A549 (cell line): Measurements from ENCODE around the gene PHKB. TPM values are rescaled to one million over a fixed set of nuclear protein-coding genes. Genes with fewer than 3 reads are reported as not detected.

ENCODE experiments used
- ATAC-seq, 2 experiments: fragments of 200-7000 bp in 1 of 2; fragments of >200 bp in 1 of 2; cut with Nextera tagmentation in 1 of 2; cut with Tn5 transposase in 1 of 2; 3 replicates each; pipeline versions ENCODE4 v1.8.0 to v1.9.1; 2018 to 2020; ENCODE audit warnings: mild to moderate bottlenecking in 1 of 2, moderate library complexity in 1 of 2
- CTCF ChIA-PET: fragments of 300-600 bp; sonication (Branson Sonifier 250); formaldehyde crosslinking; extraction: SDS; loops from one replicate; lab custom pipeline; 2021; ENCODE audit warnings: antibody characterized with exemption, inconsistent platforms; lab: Yijun Ruan, JAX
- POLR2A ChIA-PET: fragments of 350-600 bp; formaldehyde crosslinking; extraction: SDS; loops from one replicate; lab custom pipeline; 2021; ENCODE audit warnings: antibody characterized with exemption, inconsistent platforms; lab: Yijun Ruan, JAX
- DNase-seq, 2 experiments: peaks; one replicate each; pipeline versions ENCODE4 v3.0.0 to v3.0.0-alpha.2; 2011 to 2016; ENCODE audit warnings: low read depth in 1 of 2, low spot score in 1 of 2
- FAIRE-seq: peaks from 2 replicates; lab custom pipeline; 2011; peaks lifted over from hg19 to GRCh38; lab: Jason Lieb, UNC
- H3K27ac ChIP-seq, 2 experiments: fragments of >200 bp; sonication (Bioruptor Twin); formaldehyde crosslinking; 3 replicates each; pipeline ENCODE4 v1.5.1; 2016 to 2017
- H3K4me1 ChIP-seq: fragments of >200 bp; sonication (Bioruptor Twin); formaldehyde crosslinking; 3 replicates; pipeline ENCODE4 v1.6.1; 2016
- H3K4me2 ChIP-seq: fragments of >200 bp; sonication (Bioruptor Twin); formaldehyde crosslinking; 3 replicates; pipeline ENCODE4 v1.6.1; 2016
- H3K4me3 ChIP-seq: fragments of >200 bp; sonication (Bioruptor Twin); formaldehyde crosslinking; 3 replicates; pipeline ENCODE4 v1.5.1; 2016
- H3K9me3 ChIP-seq: fragments of >200 bp; sonication (Bioruptor Twin); formaldehyde crosslinking; 3 replicates; pipeline ENCODE4 v1.6.1; 2016
- BCL3 ChIP-seq: fragments of >200 bp; sonication (Bioruptor Twin); formaldehyde crosslinking; IDR thresholded peaks from 3 replicates; pipeline ENCODE4 v1.6.1; 2016
- FOSB ChIP-seq: fragments of 250-450 bp; sonication (Bioruptor Pico); IDR thresholded peaks from 2 replicates; pipeline ENCODE4 v1.5.0; 2020; ENCODE audit warnings: mild to moderate bottlenecking, moderate library complexity
- GATA3 ChIP-seq: IDR thresholded peaks from 2 replicates; pipeline ENCODE4 v1.6.1; 2012; ENCODE audit warnings: borderline replicate concordance
- HOXB13 ChIP-seq: fragments of 250-450 bp; sonication (Bioruptor Pico); IDR thresholded peaks from 2 replicates; pipeline ENCODE4 v1.5.0; 2020; ENCODE audit warnings: low read depth, mild to moderate bottlenecking, moderate library complexity
- JUN ChIP-seq, 2 experiments: fragments of >200 bp; sonication (Bioruptor Twin); formaldehyde crosslinking; IDR thresholded peaks; 2 replicates in 1 of 2; 3 replicates in 1 of 2; pipeline ENCODE4 v1.6.1; 2016 to 2017
- JUNB ChIP-seq: fragments of >200 bp; sonication (Bioruptor Twin); formaldehyde crosslinking; IDR thresholded peaks from 2 replicates; pipeline ENCODE4 v1.6.1; 2016
- REST ChIP-seq: fragments of 200-600 bp; sonication (generic); IDR thresholded peaks from 2 replicates; pipeline ENCODE4 v1.6.1; 2016; ENCODE audit warnings: antibody characterized with exemption, mild to moderate bottlenecking, moderate library complexity
- RFX5 ChIP-seq: fragments of 450-650 bp; IDR thresholded peaks from 2 replicates; pipeline ENCODE4 v1.7.1; 2014; ENCODE audit warnings: antibody characterized with exemption, mild to moderate bottlenecking, moderate library complexity
- ZNF302 ChIP-seq: fragments of 250-450 bp; sonication (Bioruptor Pico); IDR thresholded peaks from 2 replicates; pipeline ENCODE4 v1.9.0; 2021; ENCODE audit warnings: inconsistent platforms, mild to moderate bottlenecking, moderate library complexity
- ZSCAN20 ChIP-seq: fragments of 250-450 bp; sonication (Bioruptor Pico); IDR thresholded peaks from 2 replicates; pipeline ENCODE4 v1.8.0; 2022; ENCODE audit warnings: mild to moderate bottlenecking, moderate library complexity
- WGBS: methylation state at CpG from one replicate; pipeline ENCODE4 v1.1.6; 2017; ENCODE audit errors: missing lambda C conversion rate; 5-methylcytosine and 5-hydroxymethylcytosine counted together
- polyA plus RNA-seq, 4 experiments: library from polyadenylated mRNA; depleted of rRNA in 3 of 4; stranded (reverse); fragments of >200 nt; fragmentation: RNase III in 1 of 4; extraction: RNeasy Plus Mini Kit Qiagen cat#74134 plus additional on column Dnase treatment in 1 of 4; gene quantifications; 2 replicates in 3 of 4; 3 replicates in 1 of 4; pipeline ENCODE4 v1.2.3, GENCODE V29; 2011 to 2017
- TF ChIP-seq, protein P1 (sequence below): IDR thresholded peaks from 2 replicates; pipeline ENCODE4 v1.6.1; 2012; ENCODE audit warnings: low read depth, borderline replicate concordance

Gene PHKB
- polyA plus RNA-seq, 2 of the 4 experiments (the other 2 are of a cell fraction) = 33.2 to 96.8 TPM

DNA sequence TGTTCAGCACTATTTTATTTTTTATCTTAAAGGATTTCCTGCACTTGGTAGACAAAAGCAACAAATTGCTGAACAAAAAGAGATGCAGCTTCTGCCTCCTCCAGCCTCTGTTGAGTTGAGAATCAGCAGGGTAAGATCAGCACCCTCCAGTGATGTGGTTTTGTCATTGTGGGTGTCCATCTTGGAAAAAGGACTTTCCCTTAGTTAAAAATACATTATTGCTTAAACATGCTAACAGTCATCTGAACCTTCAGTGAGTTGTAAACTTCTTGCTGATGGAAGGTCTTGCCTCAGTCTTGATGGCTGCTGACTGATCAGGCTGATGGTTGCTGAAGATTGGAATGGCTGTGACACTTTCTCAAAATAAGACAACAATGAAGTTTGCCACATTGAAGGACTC lies 101.2 kb downstream of the PHKB start:
- POLR2A ChIA-PET = no interaction called here
- ATAC-seq (no peak), FAIRE-seq (no peak), DNase-seq (no peak)
- Histone ChIP-seq H3K4me3 (no peak overlapping the region), H3K27ac (no peak overlapping the region), H3K9me3 (no peaks in the 10 kb centered on the region), H3K4me2 (no peak overlapping the region), H3K4me1 (0 out of 3 replicates have a peak, but pooled peaks cover 7% of the 10 kb centered on the region)
- TF ChIP-seq JUNB (no peak), GATA3 (no peak), JUN (IDR thresholded peaks at IDR 0.05) (no peak), FOSB (no peak), BCL3 (no peak), ZNF302 (CRISPR knock-in tag) (no peak), REST (no peak), ZSCAN20 (CRISPR knock-in tag) (no peak)
- TF ChIP-seq, protein P1, sequence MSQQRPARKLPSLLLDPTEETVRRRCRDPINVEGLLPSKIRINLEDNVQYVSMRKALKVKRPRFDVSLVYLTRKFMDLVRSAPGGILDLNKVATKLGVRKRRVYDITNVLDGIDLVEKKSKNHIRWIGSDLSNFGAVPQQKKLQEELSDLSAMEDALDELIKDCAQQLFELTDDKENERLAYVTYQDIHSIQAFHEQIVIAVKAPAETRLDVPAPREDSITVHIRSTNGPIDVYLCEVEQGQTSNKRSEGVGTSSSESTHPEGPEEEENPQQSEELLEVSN = no peak
- CTCF ChIA-PET = no interaction called here

DNA sequence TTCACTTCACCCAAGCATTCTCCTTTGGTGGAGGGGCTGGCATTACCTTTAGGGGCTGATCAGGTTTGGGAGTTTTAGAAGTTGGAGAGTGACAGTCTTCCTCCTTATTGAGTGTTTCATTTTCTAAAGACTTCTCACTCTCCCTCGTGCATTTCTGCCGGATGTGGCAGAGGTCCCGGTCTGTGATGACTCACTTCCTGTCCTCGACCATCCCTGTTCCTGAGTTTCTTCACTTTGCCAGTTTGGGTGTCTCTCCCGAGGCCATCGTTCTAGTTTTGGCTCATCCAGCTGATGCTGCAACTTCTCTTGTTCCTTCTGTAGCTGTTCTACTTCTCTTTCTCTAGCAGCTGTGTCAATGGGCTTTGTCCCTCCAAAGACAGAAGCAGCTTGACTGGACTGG lies 104.3 kb downstream of the PHKB start:
- no peak for FAIRE-seq

More for the DNA sequence above, 104.3 kb downstream of the PHKB start:
- POLR2A ChIA-PET = no interaction called here
- DNase-seq (peak in 1 of 2 experiments; percentile 10), ATAC-seq (no peak)
- H3K4me2 ChIP-seq = peak overlapping the region; percentile 25; the same call in 2 of the 3 replicates
- peak overlapping the region in 1 of 2 experiments; percentile 43; a peak in 1 of 6 replicates for H3K27ac ChIP-seq
- H3K4me1 ChIP-seq = 0 out of 3 replicates have a peak, but pooled peaks cover 7% of the 10 kb centered on the region
- WGBS = 21% methylated on average over 6 of the region's 6 CpGs
- H3K4me3 ChIP-seq = no peak overlapping the region
- no peaks in the 10 kb centered on the region for H3K9me3 ChIP-seq
- CTCF ChIA-PET = no interaction called here
- TF ChIP-seq, protein P1 = no peak
- TF ChIP-seq RFX5 = no peak
- no peak for TF ChIP-seq REST
- TF ChIP-seq HOXB13 (CRISPR knock-in tag) = no peak
